ENCODE measurements around the gene WDR5B.
A peak's percentile ranks its signal among the peaks of the same experiment; 100 is the strongest.
"Not testable (repeated sequence)": the region's sequence is repeated elsewhere in the genome, so short reads cannot be mapped to it uniquely, and the experiment has no call there.

The WDR5B gene

GRCh38 chr3:122415762-122416654, at the start of gene WDR5B:
Gene WDR5B, minus strand, starts transcription at chr3:122416062. Its CDS starts 534 bp downstream, at chr3:122415528.
- DNase-seq, result peak; percentile 98

- DNase-seq, result no peak
Measured at GRCh38 chr3:122464659-122465058, 48.8 kb upstream of the WDR5B start.

DNA sequence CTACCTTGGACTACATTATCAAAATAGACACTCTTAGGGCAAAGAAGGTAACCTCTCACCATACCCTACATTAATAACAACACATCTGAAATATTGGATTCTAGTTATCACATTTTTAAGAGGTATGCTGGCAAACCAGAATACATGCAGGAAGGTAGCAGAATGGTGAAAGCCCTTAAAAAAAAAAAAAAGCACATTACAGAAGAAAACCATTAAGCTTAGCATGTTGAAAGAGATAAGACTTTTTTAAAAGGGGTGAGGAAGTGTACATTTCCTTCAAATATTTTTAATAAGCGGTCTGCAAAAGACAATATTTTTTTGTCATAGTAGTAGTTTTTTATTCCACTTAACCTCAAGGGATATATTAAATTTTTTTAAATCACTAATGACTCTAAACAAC, 46.5 kb upstream of the WDR5B start:
- no peak for DNase-seq

- DNase-seq, result no peak
Measured at GRCh38 chr3:122461806-122462205, 45.9 kb upstream of the WDR5B start.

DNA sequence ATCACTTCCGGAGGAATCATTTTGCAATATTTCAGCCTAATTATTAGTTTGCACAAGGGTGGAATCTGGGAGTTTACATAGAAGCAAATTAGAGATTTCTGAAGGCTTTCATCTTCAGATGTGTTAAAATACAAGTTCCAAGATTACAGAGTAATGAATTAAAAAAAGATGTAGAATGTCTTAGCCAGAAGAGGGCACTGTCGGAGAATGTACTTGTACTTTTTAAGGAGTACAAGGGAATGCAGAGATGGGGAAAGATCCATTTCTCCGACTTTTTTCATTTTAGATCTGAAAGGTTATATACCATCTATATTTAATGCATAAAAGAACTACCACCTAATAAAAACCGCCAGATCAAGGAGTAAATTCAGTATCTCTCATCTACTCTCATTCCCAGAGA, 43.1 kb upstream of the WDR5B start:
- peak; percentile 57 for DNase-seq

GRCh38 chr3:122457706-122458105, 41.8 kb upstream of the WDR5B start:
- no peak for DNase-seq

GRCh38 chr3:122456074-122456473, 40.2 kb upstream of the WDR5B start:
- no peak for DNase-seq

- no peak for DNase-seq
Measured at GRCh38 chr3:122451371-122451770, 35.5 kb upstream of the WDR5B start.

GRCh38 chr3:122448218-122448617, 32.4 kb upstream of the WDR5B start:
- not testable (repeated sequence) for DNase-seq

GRCh38 chr3:122444491-122444887, 28.6 kb upstream of the WDR5B start:
- not testable (repeated sequence) for DNase-seq

GRCh38 chr3:122443762-122444490, 28.1 kb upstream of the WDR5B start:
- DNase-seq, result not testable (repeated sequence)

GRCh38 chr3:122443090-122443489, 27.2 kb upstream of the WDR5B start:
- no peak for DNase-seq

- no peak for DNase-seq
Measured at GRCh38 chr3:122435950-122436349, 20.1 kb upstream of the WDR5B start.

GRCh38 chr3:122430371-122430770, 14.5 kb upstream of the WDR5B start:
- no peak for DNase-seq

- no peak for DNase-seq
Measured at GRCh38 chr3:122427857-122428471, 12.1 kb upstream of the WDR5B start.

GRCh38 chr3:122421836-122422235, 6.0 kb upstream of the WDR5B start:
- DNase-seq, result no peak

- no peak for DNase-seq
Measured at GRCh38 chr3:122421101-122421500, 5.2 kb upstream of the WDR5B start.

DNA sequence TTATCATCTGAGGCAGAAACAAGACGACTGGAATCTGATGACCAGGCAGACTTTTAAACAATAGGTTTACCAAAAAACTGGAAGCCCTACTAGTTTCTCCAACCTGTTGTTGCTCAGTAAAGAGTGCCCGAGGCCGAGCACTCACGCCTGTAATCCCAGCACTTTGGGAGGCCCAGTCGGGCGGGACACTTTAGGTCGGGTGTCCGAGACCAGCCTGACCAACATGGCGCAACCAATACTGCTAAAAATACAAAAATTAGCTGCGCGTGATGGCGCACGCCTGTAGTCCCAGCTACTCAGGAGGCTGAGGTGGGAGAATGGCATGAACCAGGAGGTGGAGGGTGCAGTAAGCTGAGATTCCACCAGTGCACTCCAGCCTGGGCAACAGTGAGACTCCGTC, 1.1 kb upstream of the WDR5B start:
- no peak for DNase-seq

DNA sequence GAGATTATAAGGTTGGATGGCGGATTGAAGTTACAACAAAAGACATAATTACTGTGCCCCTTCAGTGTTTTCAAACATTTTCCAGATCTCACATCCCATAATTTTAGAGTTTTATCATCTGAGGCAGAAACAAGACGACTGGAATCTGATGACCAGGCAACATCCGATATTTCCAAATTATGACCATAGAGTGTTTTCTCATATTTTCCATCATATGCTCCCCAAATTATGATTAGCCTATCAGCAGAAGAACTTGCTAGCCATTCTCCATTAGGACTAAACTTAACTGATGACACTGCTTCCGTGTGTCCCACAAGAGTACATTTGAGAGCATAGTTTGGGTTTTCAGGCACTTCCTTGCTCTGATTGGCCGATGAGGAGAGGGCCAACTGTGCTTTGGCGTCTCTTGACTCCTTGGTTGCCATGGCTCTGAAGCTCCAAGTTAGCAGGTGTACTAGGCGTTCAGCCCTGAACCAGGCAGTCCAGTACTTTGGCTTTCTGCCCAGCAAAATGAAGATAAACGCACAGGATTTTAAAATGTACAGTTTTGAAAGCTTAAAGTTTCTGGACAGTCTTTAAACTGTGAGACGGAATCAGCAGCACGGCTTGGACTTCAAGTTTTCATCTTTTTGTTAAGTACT, 638 bp downstream of the WDR5B start:
- peak; percentile 21 for DNase-seq

DNA sequence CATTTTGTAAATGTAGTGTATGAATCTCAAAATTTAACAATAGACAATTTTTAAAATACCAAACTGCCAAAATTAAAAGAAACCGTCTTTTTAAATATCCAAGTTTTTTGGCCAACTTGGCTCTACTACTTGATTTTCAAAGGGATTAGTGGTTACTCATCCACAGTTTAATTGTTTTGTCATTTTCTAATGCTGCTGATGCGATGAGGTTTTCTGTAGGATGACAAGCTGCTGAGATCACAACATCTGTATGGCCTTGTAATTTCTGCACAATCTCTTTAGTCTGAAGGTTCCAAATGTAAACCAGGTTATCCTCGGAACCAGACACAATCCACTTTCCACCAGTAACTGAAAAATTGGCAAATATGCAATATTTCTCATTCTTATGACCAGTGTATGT, 1.5 kb downstream of the WDR5B start:
- DNase-seq, result no peak

- DNase-seq, result peak; percentile 39
Measured at GRCh38 chr3:122410639-122411038, 5.2 kb downstream of the WDR5B start.

DNA sequence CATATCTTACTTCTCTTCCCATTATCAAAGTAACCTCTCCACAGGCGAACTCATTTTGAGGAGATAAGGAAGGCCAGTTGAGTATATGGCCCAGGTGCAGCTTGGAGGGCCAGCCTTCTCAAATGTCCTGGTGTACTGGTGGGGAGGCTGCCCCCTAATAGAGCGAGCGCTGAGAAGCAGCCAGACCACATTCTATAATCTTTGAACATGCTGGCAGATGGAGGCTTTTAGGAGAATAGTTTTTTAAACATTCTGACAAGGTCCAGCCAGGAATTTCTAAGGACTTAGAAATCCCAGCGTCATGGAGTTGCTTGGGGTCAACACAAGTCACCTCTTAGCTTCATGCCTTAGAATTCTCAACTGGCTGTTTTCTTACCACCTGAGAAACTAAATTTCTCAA, 5.8 kb downstream of the WDR5B start:
- no peak for DNase-seq

DNA sequence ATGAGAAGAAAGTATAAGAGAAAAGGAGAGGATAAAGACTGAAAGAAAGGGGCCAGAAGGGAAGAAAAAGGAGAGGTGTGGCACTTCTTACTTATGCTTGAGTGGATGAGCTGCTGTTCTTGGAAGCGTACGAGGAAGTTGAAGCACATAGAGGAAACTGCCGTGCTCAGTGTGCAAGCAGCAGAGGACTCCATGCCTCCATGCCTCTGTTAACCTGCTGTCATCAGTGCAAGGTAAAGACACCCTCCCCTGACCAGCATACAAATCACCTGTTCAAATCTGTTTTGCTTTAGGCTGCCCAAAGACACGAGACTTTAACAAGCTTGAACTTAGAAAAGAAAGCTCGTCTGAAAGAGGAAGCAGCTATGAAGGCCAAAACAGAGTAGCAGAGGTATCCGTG, 6.4 kb downstream of the WDR5B start:
- no peak for DNase-seq

All from fibroblast of upper back skin (primary cell).